HG03575 (cell line): ENCODE measurements around the gene MZT2B.
"Not testable (repeated sequence)": the region's sequence is repeated elsewhere in the genome, so short reads cannot be mapped to it uniquely, and the experiment has no call there.

Source experiments
- ATAC-seq: cut with Tn5 transposase; IDR thresholded peaks from one replicate; pipeline ENCODE4 v1.9.1; 2021; ENCODE audit not compliant: unreplicated experiment, insufficient number of reproducible peaks, low FRiP score; ENCODE audit errors: extremely low read depth

The MZT2B gene

GRCh38 chr2:130151145-130151512 lies 30.9 kb upstream of the MZT2B start:
- not testable (repeated sequence) for ATAC-seq

- not testable (repeated sequence) for ATAC-seq
Observed at GRCh38 chr2:130152136-130152815, 29.8 kb upstream of the MZT2B start.

GRCh38 chr2:130152816-130153595 lies 29.1 kb upstream of the MZT2B start:
- no peak for ATAC-seq

- ATAC-seq: not testable (repeated sequence)
Observed at GRCh38 chr2:130153721-130154422, 28.2 kb upstream of the MZT2B start.

GRCh38 chr2:130154423-130154770 lies 27.7 kb upstream of the MZT2B start:
- not testable (repeated sequence) for ATAC-seq

GRCh38 chr2:130154773-130155765 lies 27.0 kb upstream of the MZT2B start:
- ATAC-seq: no peak

GRCh38 chr2:130155956-130156623 lies 26.0 kb upstream of the MZT2B start:
- ATAC-seq: not testable (repeated sequence)

- ATAC-seq: no peak
Observed at GRCh38 chr2:130156624-130157004, 25.4 kb upstream of the MZT2B start.

GRCh38 chr2:130157354-130157753 lies 24.7 kb upstream of the MZT2B start:
- not testable (repeated sequence) for ATAC-seq

GRCh38 chr2:130157825-130158514 lies 24.1 kb upstream of the MZT2B start:
- ATAC-seq: peak; percentile 76

GRCh38 chr2:130158631-130159030 lies 23.4 kb upstream of the MZT2B start:
- ATAC-seq: no peak

- ATAC-seq: not testable (repeated sequence)
Observed at GRCh38 chr2:130159376-130159775, 22.7 kb upstream of the MZT2B start.

GRCh38 chr2:130160131-130160530 lies 21.9 kb upstream of the MZT2B start:
- no peak for ATAC-seq

GRCh38 chr2:130160838-130161705 lies 21.0 kb upstream of the MZT2B start:
- ATAC-seq: not testable (repeated sequence)

GRCh38 chr2:130162486-130162885 lies 19.6 kb upstream of the MZT2B start:
- ATAC-seq: not testable (repeated sequence)

GRCh38 chr2:130162968-130163367 lies 19.1 kb upstream of the MZT2B start:
- no peak for ATAC-seq
